Activated naive CD4-positive, alpha-beta T cell treated with anti-CD3 and anti-CD28 coated beads, Interleukin-2, amount 10 ng/mL, durations not matched to agents 7 days and 5 days (primary cell): ENCODE measurements around the gene LMNB1.
"Not testable (repeated sequence)": the region's sequence is repeated elsewhere in the genome, so short reads cannot be mapped to it uniquely, and the experiment has no call there.

Source experiments
- CTCF ChIA-PET: fragments of 350-600 bp; sonication (Branson Sonifier 250); formaldehyde crosslinking; loops from one replicate; lab custom pipeline; 2021; ENCODE audit warnings: antibody characterized with exemption; lab: Charles Lee
- DNase-seq: peaks from one replicate; pipeline ENCODE4 v3.0.0-alpha.2; 2020
- H3K27ac Mint-ChIP-seq: one replicate; pipeline ENCODE4 v1.8.0; 2021; ENCODE audit warnings: mild to moderate bottlenecking, moderate library complexity, mixed read lengths
- H3K27me3 Mint-ChIP-seq: one replicate; pipeline ENCODE4 v1.8.0; 2021; ENCODE audit warnings: mild to moderate bottlenecking, mixed read lengths
- H3K36me3 Mint-ChIP-seq: one replicate; pipeline ENCODE4 v1.8.0; 2021; ENCODE audit warnings: mixed read lengths
- H3K4me1 Mint-ChIP-seq: one replicate; pipeline ENCODE4 v1.8.0; 2021; ENCODE audit warnings: mixed read lengths
- H3K4me3 Mint-ChIP-seq: one replicate; pipeline ENCODE4 v1.8.0; 2021; ENCODE audit warnings: mild to moderate bottlenecking, moderate library complexity, mixed read lengths
- H3K9me3 Mint-ChIP-seq: one replicate; pipeline ENCODE4 v1.8.0; 2021; ENCODE audit warnings: mixed read lengths

Gene LMNB1

GRCh38 chr5:126846744-126847455, 70.0 kb downstream of the LMNB1 start:
- CTCF ChIA-PET, result no interaction called here
- H3K27ac Mint-ChIP-seq, result peak overlapping the region; percentile 60
- no peaks in the 10 kb centered on the region for H3K27me3 Mint-ChIP-seq
- H3K4me1 Mint-ChIP-seq, result peaks cover 64% of the 10 kb centered on the region
- no peak overlapping the region for H3K4me3 Mint-ChIP-seq
- no peaks in the 10 kb centered on the region for H3K9me3 Mint-ChIP-seq
- no peak for DNase-seq
- peaks cover 4% of the 10 kb centered on the region for H3K36me3 Mint-ChIP-seq

- Mint-ChIP-seq H3K27ac (no peak overlapping the region), H3K27me3 (no peaks in the 10 kb centered on the region), H3K9me3 (no peaks in the 10 kb centered on the region), H3K4me3 (no peak overlapping the region), H3K4me1 (peaks cover 69% of the 10 kb centered on the region), H3K36me3 (peaks cover 6% of the 10 kb centered on the region)
- CTCF ChIA-PET, result no interaction called here
- no peak for DNase-seq
Observed at GRCh38 chr5:126847456-126847820, 70.5 kb downstream of the LMNB1 start.

GRCh38 chr5:126847826-126848251, 70.9 kb downstream of the LMNB1 start:
- Mint-ChIP-seq H3K4me3 (no peak overlapping the region), H3K27ac (no peak overlapping the region), H3K9me3 (no peaks in the 10 kb centered on the region), H3K4me1 (peaks cover 73% of the 10 kb centered on the region), H3K27me3 (no peaks in the 10 kb centered on the region), H3K36me3 (peaks cover 9% of the 10 kb centered on the region)
- no peak for DNase-seq
- CTCF ChIA-PET, result no interaction called here

GRCh38 chr5:126848253-126848652, 71.3 kb downstream of the LMNB1 start:
- Mint-ChIP-seq H3K36me3 (peaks cover 12% of the 10 kb centered on the region), H3K9me3 (no peaks in the 10 kb centered on the region), H3K27ac (no peak overlapping the region), H3K4me1 (peaks cover 77% of the 10 kb centered on the region), H3K4me3 (no peak overlapping the region), H3K27me3 (no peaks in the 10 kb centered on the region)
- DNase-seq, result no peak
- CTCF ChIA-PET, result no interaction called here

- Mint-ChIP-seq H3K36me3 (peaks cover 22% of the 10 kb centered on the region), H3K27me3 (no peaks in the 10 kb centered on the region), H3K4me3 (no peak overlapping the region), H3K27ac (no peak overlapping the region), H3K4me1 (peaks cover 78% of the 10 kb centered on the region), H3K9me3 (no peaks in the 10 kb centered on the region)
- no peak for DNase-seq
- CTCF ChIA-PET, result interaction anchor here (0.6 kb wide), 1 partner anchor 33 kb away, joined by 3 read pairs; no protein-coding TSS in a partner anchor
Observed at GRCh38 chr5:126849101-126849678, 72.3 kb downstream of the LMNB1 start.

- Mint-ChIP-seq H3K27ac (peak overlapping the region; percentile 99), H3K36me3 (peaks cover 32% of the 10 kb centered on the region), H3K9me3 (peaks cover 3% of the 10 kb centered on the region), H3K4me1 (peaks cover 65% of the 10 kb centered on the region), H3K4me3 (peak overlapping the region; percentile 12), H3K27me3 (no peaks in the 10 kb centered on the region)
- CTCF ChIA-PET, result interaction anchor here (1.2 kb wide), 1 partner anchor 201 kb away, joined by 3 read pairs; no protein-coding TSS in a partner anchor
- DNase-seq, result peak; percentile 64
Observed at GRCh38 chr5:126851501-126852011, 74.6 kb downstream of the LMNB1 start.

GRCh38 chr5:126852091-126852571, 75.2 kb downstream of the LMNB1 start:
- no peaks in the 10 kb centered on the region for H3K27me3 Mint-ChIP-seq
- CTCF ChIA-PET, result no interaction called here
- peaks cover 61% of the 10 kb centered on the region for H3K4me1 Mint-ChIP-seq
- H3K27ac Mint-ChIP-seq, result peak overlapping the region; percentile 99
- H3K4me3 Mint-ChIP-seq, result peak overlapping the region; percentile 64
- peaks cover 35% of the 10 kb centered on the region for H3K36me3 Mint-ChIP-seq
- H3K9me3 Mint-ChIP-seq, result peaks cover 3% of the 10 kb centered on the region
- DNase-seq, result peak; percentile 33

GRCh38 chr5:126852841-126853271, 75.9 kb downstream of the LMNB1 start:
- Mint-ChIP-seq H3K4me1 (peaks cover 57% of the 10 kb centered on the region), H3K27me3 (no peaks in the 10 kb centered on the region)

GRCh38 chr5:126853541-126854307, 76.8 kb downstream of the LMNB1 start:
- Mint-ChIP-seq H3K36me3 (peaks cover 37% of the 10 kb centered on the region), H3K27ac (peak overlapping the region; percentile 99), H3K4me3 (peak overlapping the region; percentile 71), H3K4me1 (peaks cover 56% of the 10 kb centered on the region)
- not testable (repeated sequence) for H3K27me3 Mint-ChIP-seq, H3K9me3 Mint-ChIP-seq
- CTCF ChIA-PET, result interaction anchor here (0.7 kb wide), 1 partner anchor 11 kb away, joined by 3 read pairs; no protein-coding TSS in a partner anchor
- DNase-seq, result peak; percentile 58

More at GRCh38 chr5:126852841-126853271, 75.9 kb downstream of the LMNB1 start:
- Mint-ChIP-seq H3K9me3 (peaks cover 3% of the 10 kb centered on the region), H3K4me3 (peak overlapping the region; percentile 71), H3K27ac (peak overlapping the region; percentile 99), H3K36me3 (peaks cover 37% of the 10 kb centered on the region)
- CTCF ChIA-PET, result no interaction called here
- no peak for DNase-seq

GRCh38 chr5:126854526-126855110, 77.7 kb downstream of the LMNB1 start:
- Mint-ChIP-seq H3K4me3 (no peak overlapping the region), H3K4me1 (peaks cover 52% of the 10 kb centered on the region), H3K9me3 (peaks cover 3% of the 10 kb centered on the region), H3K27ac (peak overlapping the region; percentile 80), H3K36me3 (peaks cover 37% of the 10 kb centered on the region), H3K27me3 (no peaks in the 10 kb centered on the region)
- CTCF ChIA-PET, result interaction anchor here (0.7 kb wide), 1 partner anchor 10 kb away, joined by 3 read pairs; no protein-coding TSS in a partner anchor
- DNase-seq, result no peak

GRCh38 chr5:126855266-126855665, 78.3 kb downstream of the LMNB1 start:
- peaks cover 51% of the 10 kb centered on the region for H3K4me1 Mint-ChIP-seq
- H3K27me3 Mint-ChIP-seq, result no peaks in the 10 kb centered on the region
- peaks cover 3% of the 10 kb centered on the region for H3K9me3 Mint-ChIP-seq
- H3K27ac Mint-ChIP-seq, result peak overlapping the region; percentile 80
- H3K4me3 Mint-ChIP-seq, result no peak overlapping the region
- CTCF ChIA-PET, result no interaction called here
- H3K36me3 Mint-ChIP-seq, result peaks cover 37% of the 10 kb centered on the region
- no peak for DNase-seq

- CTCF ChIA-PET, result no interaction called here
- H3K9me3 Mint-ChIP-seq, result peaks cover 3% of the 10 kb centered on the region
- H3K27me3 Mint-ChIP-seq, result no peaks in the 10 kb centered on the region
- DNase-seq, result no peak
- no peak overlapping the region for H3K27ac Mint-ChIP-seq
- H3K4me1 Mint-ChIP-seq, result peaks cover 27% of the 10 kb centered on the region
- H3K4me3 Mint-ChIP-seq, result no peak overlapping the region
- peaks cover 28% of the 10 kb centered on the region for H3K36me3 Mint-ChIP-seq
Observed at GRCh38 chr5:126857472-126858410, 80.8 kb downstream of the LMNB1 start.

GRCh38 chr5:126858441-126858840, 81.5 kb downstream of the LMNB1 start:
- CTCF ChIA-PET, result no interaction called here
- H3K27me3 Mint-ChIP-seq, result no peaks in the 10 kb centered on the region
- H3K9me3 Mint-ChIP-seq, result peaks cover 3% of the 10 kb centered on the region
- no peak for DNase-seq
- no peak overlapping the region for H3K27ac Mint-ChIP-seq
- peaks cover 23% of the 10 kb centered on the region for H3K36me3 Mint-ChIP-seq
- H3K4me1 Mint-ChIP-seq, result peaks cover 20% of the 10 kb centered on the region
- no peak overlapping the region for H3K4me3 Mint-ChIP-seq
